Ascending aorta (tissue), 2 donors: Measurements from ENCODE around the gene GGACT. TPM values are rescaled to one million over a fixed set of nuclear protein-coding genes. Genes with fewer than 3 reads are reported as not detected.

Source experiments
- DNase-seq, 2 donors: peaks; one replicate each; pipeline ENCODE4 v3.0.0-alpha.2; 2019; ENCODE audit warnings: low spot score in 2 of 2
- H3K27ac ChIP-seq, 2 donors: fragments of 200-600 bp; sonication (generic); one replicate each; pipeline ENCODE4 v1.5.1; 2016 to 2017; ENCODE audit warnings: mild to moderate bottlenecking in 1 of 2
- H3K27me3 ChIP-seq: fragments of 200-600 bp; sonication (generic); one replicate; pipeline ENCODE4 v1.5.1; 2017
- H3K36me3 ChIP-seq, 2 donors: fragments of 200-600 bp; sonication (generic); one replicate each; pipeline ENCODE4 v1.5.1; 2016
- H3K4me1 ChIP-seq, 2 donors: fragments of 200-600 bp; sonication (generic); one replicate each; pipeline ENCODE4 v1.5.1; 2016 to 2017; ENCODE audit warnings: mild to moderate bottlenecking in 1 of 2
- H3K4me3 ChIP-seq, 2 donors: fragments of 200-600 bp; sonication (generic); one replicate each; pipeline ENCODE4 v1.5.1; 2016 to 2017; ENCODE audit warnings: mild to moderate bottlenecking in 1 of 2
- H3K9me3 ChIP-seq, 2 donors: fragments of 200-600 bp; sonication (generic); one replicate each; pipeline ENCODE4 v1.5.1; 2016
- CTCF ChIP-seq, 3 experiments: fragments of 200-600 bp in 2 of 3; fragments of 450-650 bp in 1 of 3; sonication (generic) in 2 of 3; IDR thresholded peaks; one replicate each; pipeline ENCODE4 v1.5.1; 2016 to 2019; ENCODE audit warnings: antibody characterized with exemption in 3 of 3, mild to moderate bottlenecking in 1 of 3, moderate library complexity in 1 of 3
- intact Hi-C: fragments of 100-400 bp; cut with DNase I; formaldehyde crosslinking; loops from one replicate; pipeline ENCODE4 v1.15.1; 2023
- total RNA-seq: library from RNA; depleted of rRNA; stranded (reverse); fragments of >200 nt; gene quantifications from one replicate; pipeline ENCODE4 v1.1.0, GENCODE V29; 2016

GGACT gene
- total RNA-seq, 1 donor from 2014 or later, result 1.2 TPM

DNA sequence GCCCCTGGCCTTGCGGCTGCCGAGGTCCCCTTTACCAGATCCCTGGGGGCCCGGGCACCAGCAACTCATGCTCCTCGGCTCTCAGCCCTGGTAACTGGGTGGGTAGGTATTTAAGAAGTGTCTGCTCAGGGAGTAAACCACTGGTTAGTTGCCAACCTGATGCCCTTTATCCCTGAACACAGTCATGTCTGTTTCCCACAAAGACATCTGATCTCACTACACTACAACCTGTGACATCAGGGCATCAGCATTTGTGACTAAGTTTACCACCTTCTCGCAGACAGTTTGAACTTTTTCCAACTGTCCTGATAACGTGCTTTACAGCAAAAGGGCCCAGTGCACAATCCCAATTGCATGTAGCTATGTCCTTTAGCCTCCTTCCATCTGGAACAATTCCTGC is 22.0 kb downstream of the GGACT start:
- no peak for TF ChIP-seq CTCF (IDR thresholded peaks at IDR 0.05)
- DNase-seq, result no peak
- Histone ChIP-seq H3K36me3 (no peaks in the 10 kb centered on the region), H3K9me3 (no peaks in the 10 kb centered on the region), H3K4me3 (no peak overlapping the region), H3K27me3 (no peaks in the 10 kb centered on the region), H3K4me1 (no peaks in the 10 kb centered on the region), H3K27ac (no peak overlapping the region)
- intact Hi-C loops, result no loop called here

DNA sequence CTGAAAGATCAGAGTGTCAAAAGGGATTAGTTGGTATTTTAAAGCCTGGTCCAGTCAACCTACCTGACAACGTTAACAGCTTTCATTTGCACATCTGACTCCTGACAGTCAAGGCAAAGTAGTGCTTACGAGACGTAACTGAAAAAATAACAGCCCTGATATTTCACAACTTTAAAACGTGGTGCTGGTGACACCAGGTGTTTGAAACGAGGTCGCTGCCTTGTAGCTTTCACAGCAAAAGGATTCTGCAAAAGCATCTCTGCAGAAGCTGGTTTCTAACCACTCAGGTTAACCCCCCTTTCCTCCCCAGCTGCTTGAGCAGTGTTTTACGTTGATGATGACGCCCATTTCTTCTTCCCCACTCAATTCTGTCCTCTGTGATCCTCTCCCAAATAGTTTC is 23.3 kb downstream of the GGACT start:
- DNase-seq, result no peak
- no peak overlapping the region for H3K27ac ChIP-seq
- no peak overlapping the region for H3K4me3 ChIP-seq
- intact Hi-C loops, result no loop called here
- no peaks in the 10 kb centered on the region for H3K27me3 ChIP-seq
- no peaks in the 10 kb centered on the region for H3K4me1 ChIP-seq
- no peaks in the 10 kb centered on the region for H3K9me3 ChIP-seq
- TF ChIP-seq CTCF (IDR thresholded peaks at IDR 0.05), result no peak
- H3K36me3 ChIP-seq, result no peaks in the 10 kb centered on the region

GRCh38 chr13:100564444-100565223 is 24.0 kb downstream of the GGACT start:
- no peaks in the 10 kb centered on the region for H3K4me1 ChIP-seq
- no peaks in the 10 kb centered on the region for H3K9me3 ChIP-seq
- intact Hi-C loops, result no loop called here
- H3K27me3 ChIP-seq, result no peaks in the 10 kb centered on the region
- no peak for DNase-seq
- no peak overlapping the region for H3K4me3 ChIP-seq
- no peak for TF ChIP-seq CTCF (IDR thresholded peaks at IDR 0.05)
- no peak overlapping the region for H3K27ac ChIP-seq
- H3K36me3 ChIP-seq, result no peaks in the 10 kb centered on the region

DNA sequence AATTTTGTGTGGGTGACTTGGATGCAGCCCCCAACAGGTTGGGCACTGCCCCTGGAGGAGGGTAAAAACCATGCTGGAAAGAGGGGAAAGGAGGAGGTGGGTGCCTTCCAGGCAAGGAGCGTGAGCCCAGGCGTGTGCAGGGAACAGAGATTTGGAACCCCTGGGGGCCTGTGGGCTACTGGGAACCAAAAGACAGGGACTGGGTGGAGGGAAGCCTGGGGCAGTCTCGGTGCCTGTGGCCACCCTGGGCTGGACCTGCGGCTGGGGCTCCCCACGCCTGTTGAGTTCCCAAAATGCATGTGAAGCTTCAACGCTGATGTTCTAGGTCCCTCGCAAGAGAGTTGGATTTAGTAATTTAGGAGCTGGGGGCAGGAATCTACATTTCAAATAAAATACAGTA is 24.8 kb downstream of the GGACT start:
- intact Hi-C loops, result no loop called here
- no peak for DNase-seq
- Histone ChIP-seq H3K27ac (no peak overlapping the region), H3K4me1 (no peaks in the 10 kb centered on the region), H3K9me3 (no peaks in the 10 kb centered on the region), H3K36me3 (no peaks in the 10 kb centered on the region), H3K27me3 (no peaks in the 10 kb centered on the region), H3K4me3 (no peak overlapping the region)
- no peak for TF ChIP-seq CTCF (IDR thresholded peaks at IDR 0.05)

DNA sequence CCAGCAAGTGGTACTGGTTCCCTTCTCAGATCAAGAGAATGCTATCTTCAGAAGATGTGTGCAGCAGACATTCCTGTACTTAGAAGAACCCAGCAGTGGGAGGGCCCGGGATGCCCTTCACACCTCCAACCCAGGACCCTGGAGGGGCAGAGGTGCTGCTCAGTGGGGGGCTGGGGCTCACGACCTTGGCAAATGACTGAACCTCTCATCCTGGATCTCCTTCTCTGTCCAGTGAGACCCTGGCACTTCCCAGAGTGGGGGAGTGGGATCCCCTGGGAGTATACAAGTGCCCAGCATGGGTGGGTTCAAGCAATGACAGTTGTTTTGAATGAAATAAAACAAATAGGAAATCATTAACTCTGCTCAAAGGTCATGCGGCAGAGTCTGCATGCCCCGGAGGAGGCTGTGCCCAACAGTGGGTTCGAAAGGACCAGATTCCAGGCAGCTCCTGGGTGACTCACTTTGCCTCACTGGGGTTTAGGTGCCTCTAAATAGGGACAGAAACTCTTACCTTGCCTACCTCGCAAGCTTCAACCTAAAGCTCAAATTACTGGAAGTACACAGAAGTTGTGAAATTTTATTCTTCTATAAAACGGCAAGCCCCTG is 26.9 kb downstream of the GGACT start:
- Histone ChIP-seq H3K36me3 (no peaks in the 10 kb centered on the region), H3K4me3 (no peak overlapping the region), H3K27me3 (no peaks in the 10 kb centered on the region), H3K9me3 (no peaks in the 10 kb centered on the region), H3K4me1 (no peaks in the 10 kb centered on the region), H3K27ac (no peak overlapping the region)
- no peak for DNase-seq
- no peak for TF ChIP-seq CTCF (IDR thresholded peaks at IDR 0.05)
- intact Hi-C loops, result no loop called here
